GM19397 (cell line): ENCODE data around the gene SKAP1.
"Not testable (repeated sequence)": the region's sequence is repeated elsewhere in the genome, so short reads cannot be mapped to it uniquely, and the experiment has no call there.

Source experiments
- ATAC-seq: cut with Tn5 transposase; IDR thresholded peaks from one replicate; pipeline ENCODE4 v1.9.1; 2021; ENCODE audit warnings: mild to moderate bottlenecking, moderate library complexity; ENCODE audit not compliant: unreplicated experiment

The SKAP1 gene

DNA sequence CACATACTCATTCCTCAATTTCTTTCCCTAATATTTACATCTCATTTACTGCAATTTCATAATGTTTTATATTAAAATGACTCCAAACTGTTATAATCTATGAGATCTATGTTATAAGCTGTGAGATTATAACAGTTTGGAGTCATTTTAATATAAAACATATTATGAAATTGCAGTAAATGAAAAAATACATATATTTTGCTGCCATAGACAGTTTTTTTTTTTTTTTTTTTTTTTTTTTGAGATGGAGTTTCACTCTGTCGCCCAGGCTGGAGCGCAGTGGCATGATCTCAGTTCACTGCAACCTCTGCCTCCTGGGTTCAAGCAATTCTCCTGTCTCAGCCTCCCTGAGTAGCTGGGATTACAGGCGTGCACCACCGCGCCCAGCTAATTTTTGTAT is 180.0 kb downstream of the SKAP1 start:
- not testable (repeated sequence) for ATAC-seq

DNA sequence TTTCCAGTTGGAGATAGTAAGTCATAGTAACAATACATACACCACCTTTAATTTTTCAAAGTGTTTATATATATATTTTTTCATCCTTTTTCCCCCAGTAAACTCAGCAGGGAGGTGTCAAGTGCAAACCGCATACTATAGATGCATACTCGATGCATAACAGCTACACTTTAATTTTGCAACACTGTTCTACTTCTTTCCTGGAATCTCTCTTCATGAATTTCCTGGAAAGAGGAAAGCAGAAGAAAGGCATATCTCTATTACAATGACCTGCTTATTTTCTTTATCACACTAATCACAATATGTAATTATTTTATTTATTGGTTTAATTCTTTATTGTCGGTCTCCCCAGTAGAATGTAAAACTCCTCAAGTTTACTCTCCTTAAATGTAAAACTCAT is 182.4 kb downstream of the SKAP1 start:
- ATAC-seq: no peak

DNA sequence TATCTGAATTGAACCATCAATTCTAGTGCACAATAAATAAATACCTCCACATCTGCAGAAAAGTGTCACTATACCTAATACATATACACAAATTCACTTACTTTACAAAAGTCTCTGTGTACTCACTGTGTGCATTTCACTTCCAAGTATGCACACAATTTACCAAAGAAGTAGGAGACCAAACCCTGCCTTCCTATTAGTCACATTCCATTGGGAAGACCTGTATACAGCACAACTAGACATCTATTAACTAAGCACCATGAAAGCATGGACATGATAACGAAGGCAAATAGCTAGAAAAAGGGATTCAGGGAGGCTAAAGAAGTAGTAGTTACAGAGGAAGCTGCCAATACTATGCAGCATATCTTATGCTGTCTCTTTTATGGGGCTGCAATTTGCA is 183.0 kb downstream of the SKAP1 start:
- no peak for ATAC-seq

DNA sequence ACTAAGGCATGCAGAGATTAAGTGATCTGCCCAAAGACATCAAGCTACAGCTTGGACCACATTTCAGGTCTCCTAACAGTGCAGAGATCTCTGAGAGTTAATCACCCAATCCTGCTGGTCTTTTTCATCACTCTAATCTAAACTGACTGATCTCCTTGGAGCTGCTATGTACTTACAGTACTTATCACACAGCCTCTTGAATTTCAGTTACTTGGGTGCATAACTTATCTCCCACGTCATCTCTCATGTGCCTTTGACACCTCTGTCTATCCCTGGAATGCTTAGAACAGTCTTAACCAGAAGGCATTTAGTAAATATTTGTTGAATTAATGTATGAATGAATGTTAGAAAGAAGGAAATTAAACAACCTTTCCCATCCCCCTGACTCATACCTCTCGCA is 183.4 kb downstream of the SKAP1 start:
- ATAC-seq: no peak

DNA sequence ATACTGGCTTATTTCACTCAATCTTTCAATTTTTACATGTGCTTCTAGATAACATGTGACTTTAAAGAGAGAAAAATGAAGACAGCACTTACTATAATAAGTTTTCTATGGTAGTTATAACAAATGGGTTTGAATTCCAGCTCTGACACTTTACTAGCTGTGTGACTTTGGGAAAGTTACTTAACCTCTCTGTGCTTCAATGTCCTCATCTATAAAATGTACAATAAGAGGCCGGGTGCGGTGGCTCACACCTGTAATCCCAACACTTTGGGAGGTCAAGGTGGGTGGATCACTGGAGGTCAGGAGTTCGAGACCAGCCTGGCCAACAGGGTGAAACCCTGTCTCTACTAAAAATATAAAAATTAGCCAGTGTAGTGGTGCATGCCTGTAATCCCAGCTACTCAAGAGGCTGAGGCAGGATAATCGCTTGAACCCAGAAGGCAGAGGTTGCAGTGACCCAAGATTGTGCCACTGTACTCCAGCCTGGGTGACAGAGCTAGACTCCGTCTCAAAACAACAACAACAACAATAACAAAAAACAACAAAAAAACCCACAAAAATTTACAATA is 184.5 kb downstream of the SKAP1 start:
- ATAC-seq: not testable (repeated sequence)

DNA sequence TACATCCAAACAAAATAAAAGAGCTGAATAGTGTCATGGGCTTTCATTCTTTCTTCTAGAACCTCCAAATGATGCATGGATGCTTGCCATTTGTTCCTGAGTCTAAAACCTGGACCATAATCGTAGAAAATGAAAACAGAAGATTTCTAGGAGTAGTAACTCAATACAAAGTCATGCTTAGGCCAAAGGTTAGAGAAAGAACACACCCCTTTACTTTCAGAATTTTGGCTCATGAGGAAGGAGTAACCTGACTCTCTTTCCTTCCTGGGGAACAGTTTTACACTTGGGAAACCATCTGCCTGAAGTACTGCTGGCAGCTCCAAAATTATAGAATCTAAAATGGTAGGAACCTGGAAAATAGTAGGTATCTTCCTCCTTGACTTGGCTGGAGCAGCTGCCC is 185.2 kb downstream of the SKAP1 start:
- ATAC-seq: no peak

DNA sequence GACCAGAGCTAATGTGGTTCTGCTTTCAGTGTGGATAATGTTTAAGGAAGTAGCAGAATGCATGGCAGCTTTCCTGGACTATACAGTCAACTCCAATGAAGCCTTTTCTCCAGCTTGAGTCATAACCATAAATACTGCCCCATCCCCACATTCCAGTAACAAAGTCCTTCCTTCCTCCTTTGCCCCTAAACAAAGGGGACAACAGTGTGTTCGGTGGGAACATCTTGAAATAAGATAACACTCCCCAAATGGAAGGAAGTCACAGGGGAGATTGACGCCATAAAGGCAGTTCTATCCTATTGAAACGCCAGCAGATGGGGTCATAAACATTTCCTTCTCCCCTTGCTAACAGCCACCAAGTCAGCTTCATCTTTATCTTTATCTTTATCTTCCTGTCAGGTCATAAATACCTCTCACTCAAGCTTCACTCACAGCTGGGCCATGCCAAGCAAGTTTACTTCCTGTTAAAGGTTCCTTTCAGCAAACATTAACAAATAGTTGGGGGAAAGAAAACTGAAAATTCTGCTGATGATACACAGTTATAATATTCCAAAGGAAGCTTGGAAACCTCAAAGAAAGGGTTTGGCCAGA is 185.8 kb downstream of the SKAP1 start:
- no peak for ATAC-seq

DNA sequence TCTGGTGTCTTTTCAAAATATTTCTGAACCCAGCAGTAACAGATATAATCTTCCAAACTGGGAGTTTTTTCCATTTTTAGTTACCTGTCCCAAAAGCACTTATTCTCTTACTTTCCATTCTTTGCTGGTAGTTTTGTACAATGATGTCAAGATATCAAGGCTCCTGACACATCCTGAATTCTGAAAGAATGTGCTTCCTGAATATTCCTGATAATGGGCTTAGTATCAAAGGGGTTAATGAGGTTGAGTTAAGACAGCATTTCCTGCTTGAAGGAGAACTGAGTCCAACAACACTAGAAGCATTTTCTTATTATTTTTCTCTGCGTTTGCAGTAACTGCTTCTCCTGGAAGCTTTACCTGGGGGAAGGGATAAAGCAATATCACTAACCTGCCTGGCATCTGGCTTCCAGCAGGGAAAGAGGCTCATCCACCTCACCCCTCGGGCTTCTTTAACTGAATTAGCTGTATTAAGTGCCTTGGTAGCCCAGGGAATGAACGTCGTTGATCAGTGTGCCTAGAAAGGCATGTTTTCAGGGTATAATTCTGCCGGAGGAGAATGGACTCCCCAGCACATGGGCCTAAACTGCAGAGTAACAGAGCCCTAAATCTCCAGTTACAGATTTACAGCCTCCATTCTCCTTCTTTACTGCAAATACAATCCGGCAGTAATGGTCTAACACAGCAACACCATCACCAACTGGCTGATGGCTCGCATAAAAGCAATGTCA is 188.1 kb downstream of the SKAP1 start:
- ATAC-seq: no peak

DNA sequence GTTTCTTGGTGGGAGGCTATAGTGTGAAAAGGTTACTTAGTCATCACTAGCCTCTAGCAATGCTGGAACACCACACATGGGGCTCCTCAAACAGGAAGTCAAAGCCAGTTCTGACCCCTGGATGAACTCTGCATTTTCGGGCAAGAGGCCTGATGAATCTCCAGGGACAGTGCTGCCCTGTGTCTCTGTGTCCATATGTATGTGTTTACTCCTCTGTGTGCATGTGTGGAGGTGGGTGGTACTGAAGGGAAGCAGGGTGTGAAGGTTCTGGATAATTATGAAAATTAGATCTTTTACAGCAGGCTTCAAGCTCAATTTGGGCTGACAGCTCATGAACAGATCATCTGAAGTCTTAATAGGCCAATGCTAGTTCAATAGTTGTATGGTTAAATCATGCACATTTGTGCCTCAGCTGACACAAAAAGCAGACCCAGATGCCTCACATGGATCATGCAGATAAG is 188.9 kb downstream of the SKAP1 start:
- peak; percentile 79 for ATAC-seq

DNA sequence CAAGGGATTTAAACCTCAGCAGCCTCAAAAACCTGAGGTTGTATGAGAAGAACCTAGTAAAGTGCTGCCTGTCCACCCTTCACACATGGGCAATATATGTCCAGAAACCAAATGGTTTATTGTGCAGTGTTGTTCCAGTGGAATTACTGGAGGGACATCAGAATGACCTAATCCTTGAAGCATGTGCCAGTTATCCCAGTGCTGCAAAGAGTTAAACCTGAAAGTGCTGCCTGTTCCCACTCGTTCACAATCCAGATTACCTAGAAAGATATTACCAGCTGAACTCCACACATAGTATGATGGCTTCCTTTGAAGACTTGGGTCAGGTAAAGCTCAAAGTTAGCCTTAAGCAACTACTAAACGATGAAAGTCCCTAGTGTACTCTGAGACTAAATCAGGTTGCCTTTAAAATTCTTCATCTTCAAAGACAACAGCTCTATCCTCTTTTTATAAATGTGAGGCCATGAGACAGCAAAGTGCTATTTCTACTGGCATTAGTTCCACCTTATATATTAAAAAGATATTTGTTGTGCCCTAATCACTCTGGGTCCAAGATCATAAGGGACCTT is 189.4 kb downstream of the SKAP1 start:
- no peak for ATAC-seq

DNA sequence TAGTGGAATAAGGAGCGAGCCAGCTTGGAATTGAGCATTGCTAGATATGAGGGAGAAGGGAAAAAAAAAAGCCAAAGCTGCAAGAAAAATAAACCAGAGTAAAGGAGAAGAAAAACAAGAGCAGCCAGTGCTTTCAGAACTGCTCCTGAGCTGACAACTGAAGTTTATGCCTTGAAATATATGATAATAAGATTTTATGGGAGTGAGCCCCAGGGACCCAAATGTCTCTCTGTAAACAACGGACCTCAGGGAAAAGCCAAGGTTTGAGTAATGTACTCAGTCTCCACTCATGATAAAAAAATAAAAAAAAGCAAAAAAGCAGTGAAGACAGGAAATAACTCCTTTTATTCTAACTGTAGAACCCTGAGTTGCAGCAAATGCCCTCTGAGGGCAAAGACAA is 189.9 kb downstream of the SKAP1 start:
- no peak for ATAC-seq

DNA sequence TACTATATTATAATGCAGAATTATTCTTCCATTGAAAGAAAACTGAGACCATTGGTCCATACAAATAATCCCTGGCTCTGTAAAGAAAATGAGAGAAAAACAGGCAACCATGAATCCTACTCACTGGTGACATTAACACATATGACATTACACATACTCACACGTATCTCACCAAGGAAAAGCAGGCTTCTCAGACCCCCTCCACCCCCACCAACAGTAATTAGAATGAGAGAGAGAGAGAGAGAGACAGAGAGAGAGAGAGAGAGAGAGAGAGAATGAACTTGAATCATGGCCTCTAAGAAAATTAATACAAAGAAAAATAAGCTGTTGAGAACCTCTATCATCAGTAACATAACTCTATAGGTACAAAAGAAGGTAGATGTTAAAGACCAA is 190.4 kb downstream of the SKAP1 start:
- ATAC-seq: no peak

DNA sequence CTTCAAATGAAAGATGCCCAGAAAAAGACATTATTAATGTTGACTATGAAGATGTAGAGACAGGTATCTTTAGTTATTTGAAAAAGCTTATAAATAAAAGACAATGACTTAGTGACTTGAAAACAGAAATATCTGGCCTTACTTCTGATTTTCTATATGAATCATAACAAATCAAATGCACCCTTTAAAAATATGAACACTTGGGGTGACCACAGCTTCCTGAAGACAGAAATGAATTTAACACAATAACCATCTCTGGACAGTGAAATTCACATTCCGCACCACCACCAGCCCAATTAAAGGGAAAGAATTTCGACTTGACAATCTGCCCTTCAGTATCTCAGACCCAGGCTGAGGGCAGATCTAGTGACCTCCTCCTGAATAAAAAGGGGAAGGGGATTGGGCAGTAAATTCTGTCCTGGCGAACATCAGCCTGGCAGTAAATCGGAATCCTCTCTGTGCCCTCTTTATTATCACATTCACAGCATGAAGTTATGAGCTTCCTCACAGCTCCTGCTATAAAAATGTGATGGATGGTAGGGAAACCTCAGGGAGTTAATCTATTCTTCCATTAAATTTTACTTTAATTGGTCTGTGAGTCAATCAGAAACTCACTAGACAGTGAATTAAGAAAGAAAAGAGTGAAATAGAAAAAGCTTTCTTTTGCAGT is 190.9 kb downstream of the SKAP1 start:
- ATAC-seq: no peak

DNA sequence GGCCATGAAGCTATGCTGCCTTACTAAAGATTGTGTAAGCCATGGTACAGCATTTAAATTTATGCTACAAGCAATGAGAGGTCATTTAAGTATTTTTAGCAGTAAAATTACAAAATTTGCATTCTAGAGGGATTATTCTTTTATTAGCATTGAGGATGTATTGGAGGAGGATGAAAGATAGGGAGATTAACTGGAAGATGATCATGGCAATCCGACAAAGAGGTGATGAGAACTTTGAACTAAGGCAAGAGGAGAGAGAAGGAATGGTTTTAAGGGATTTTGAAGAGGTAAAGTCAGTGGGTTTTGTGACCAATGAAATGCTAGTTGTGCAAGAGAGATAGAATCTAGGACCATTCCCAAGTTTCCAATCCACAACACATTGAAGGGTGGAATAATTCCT is 192.6 kb downstream of the SKAP1 start:
- no peak for ATAC-seq

DNA sequence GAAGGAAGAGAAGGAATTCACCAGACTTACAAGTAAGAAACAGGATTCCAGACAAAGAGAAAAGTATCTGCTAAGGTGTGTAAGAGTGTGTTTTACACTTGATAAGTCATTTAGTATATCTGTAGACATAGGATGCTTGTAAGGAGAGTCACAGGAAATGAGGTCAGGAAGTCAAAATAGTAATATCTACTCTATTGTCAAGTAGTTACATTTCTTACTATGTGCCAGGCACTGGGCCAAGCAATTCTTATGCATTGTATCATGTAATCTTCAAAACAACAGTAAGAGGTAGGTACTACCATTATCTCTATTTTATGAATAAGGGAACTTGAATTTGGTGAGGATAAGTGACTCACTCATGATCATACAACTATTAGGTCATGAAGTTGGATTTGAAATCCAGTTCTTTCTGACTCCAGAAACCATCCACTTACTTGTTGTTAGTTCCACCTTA is 193.3 kb downstream of the SKAP1 start:
- ATAC-seq: no peak

DNA sequence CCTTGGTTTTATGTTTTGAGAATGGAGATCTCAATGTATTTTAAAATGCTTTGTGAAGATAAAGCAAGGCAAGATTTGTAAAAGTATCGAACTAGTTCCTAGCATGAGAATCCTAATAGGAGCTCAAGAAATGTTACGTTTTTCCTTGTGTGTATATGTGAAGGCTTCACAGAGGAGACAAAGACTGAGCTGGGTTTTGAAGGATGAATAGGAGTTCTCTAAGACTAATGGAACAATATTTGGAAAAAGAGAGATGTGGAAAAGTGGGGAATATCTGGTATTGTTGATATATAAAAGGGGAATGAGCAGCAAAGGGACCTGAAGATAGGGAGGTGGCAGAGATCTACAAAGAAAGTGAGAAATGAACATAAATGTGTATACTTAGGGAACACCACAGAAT is 195.1 kb downstream of the SKAP1 start:
- ATAC-seq: no peak

DNA sequence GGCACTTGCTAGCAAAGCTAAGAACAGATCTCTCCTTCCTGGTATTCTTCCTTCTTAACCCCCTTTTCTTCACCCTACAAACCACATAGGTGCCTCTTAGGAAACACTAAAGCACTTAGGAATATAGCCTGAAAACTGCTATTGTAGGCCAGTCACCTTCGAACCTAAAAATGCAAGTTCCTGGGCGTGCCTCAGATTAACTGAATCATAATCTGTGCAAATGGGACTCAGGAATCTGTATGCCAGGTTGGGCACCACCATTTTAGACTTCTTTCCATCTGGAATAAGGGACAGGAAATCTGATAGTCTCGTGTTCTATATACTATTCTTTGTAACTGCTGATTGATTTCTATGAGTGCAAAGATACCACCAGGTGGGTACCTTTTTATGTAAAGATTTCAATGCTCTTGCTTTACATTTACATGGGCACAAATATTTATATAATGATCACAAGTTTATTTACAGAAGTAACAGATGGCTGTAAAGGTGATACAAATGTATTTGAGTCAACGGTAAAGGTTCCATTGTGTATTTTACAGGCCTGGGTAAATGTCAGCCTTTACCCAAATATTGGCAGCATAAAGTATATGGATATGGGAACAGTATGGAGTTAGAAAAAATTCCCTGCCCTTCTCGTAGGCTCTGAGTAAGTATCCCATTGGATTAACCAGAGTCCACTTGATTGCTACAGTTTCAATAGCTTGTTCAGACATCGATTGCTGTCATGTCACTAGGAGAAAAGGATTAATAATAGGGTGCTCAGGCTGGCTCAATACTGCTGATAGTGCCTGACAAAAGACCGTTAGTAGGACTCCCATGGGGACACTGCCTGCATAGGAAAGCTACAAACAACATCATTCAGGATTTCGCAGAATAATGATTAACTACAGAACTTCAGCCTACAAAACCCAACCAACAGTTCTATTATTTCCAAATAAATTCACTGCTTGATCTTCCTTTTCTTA is 197.7 kb downstream of the SKAP1 start:
- ATAC-seq: no peak

DNA sequence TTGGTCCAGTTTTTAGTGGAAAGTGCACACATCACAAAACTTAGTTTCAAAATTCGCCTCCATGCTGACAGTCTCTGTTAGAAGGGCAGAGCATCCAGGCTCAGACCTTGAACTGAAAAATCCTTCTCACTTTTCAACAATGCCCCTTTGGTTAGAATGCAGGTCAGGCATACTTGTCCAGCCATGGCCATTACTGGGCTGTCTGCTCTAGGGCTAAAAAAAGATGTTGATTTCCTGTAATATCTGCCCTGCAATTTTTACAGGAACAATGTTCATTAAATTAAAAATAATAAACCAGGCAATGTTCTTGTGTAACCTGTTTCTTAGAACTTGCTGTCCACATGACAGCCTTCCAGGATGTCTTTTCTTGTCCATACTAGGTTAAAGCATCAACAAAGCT is 200.1 kb downstream of the SKAP1 start:
- ATAC-seq: no peak

DNA sequence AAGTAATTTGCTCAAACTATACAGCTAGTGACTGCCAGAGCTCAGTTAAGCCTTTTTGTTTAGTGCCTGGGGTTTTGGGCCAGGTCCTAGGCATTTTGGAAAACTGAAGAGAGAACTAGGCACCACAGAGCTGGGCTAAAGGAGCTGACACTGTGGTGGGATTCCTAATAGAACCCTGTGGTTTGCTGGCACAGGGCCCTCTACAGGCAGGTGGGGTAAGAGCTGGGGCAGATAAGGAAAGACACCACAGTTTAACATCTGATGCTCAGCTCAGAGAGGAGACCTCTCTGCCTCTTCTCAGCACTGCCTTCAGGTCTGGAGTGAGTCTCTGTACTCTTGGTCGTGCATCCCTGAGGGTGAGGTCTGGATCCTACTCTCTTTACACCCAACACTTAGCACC is 201.3 kb downstream of the SKAP1 start:
- ATAC-seq: no peak
